Dermis lymphatic vessel endothelial cell (primary cell): ENCODE results near the gene MRPS12. TPM values are rescaled to one million over a fixed set of nuclear protein-coding genes. Genes with fewer than 3 reads are reported as not detected.

ENCODE experiments used
- total RNA-seq: library from RNA; depleted of rRNA; stranded (reverse); fragments of >200 nt; gene quantifications from 2 replicates; pipeline ENCODE4 v1.2.1, GENCODE V29; 2014

MRPS12 gene
- total RNA-seq = 35.8 and 37.0 TPM in 2 replicates

GRCh38 chr19:38930776-38931520 lies at the start of gene MRPS12:
TSS of gene MRPS12 (plus strand) at chr19:38930944. CDS start at chr19:38931295, 351 bp downstream.

GRCh38 chr19:38899447-38900201 lies 31.1 kb upstream of the MRPS12 start, which contains the start of the genes NFKBIB and SIRT2:
TSS of gene NFKBIB (plus strand) at chr19:38899969. CDS start at chr19:38900033, 64 bp downstream.
TSS of gene SIRT2 (minus strand) at chr19:38899618. CDS start at chr19:38899521, 97 bp downstream.

GRCh38 chr19:38929929-38930775 lies 592 bp upstream of the MRPS12 start, which contains the start of gene SARS2:
TSS of gene SARS2 (minus strand) at chr19:38930763. CDS start at chr19:38930736, 27 bp downstream.

GRCh38 chr19:38975214-38975860 lies 44.6 kb downstream of the MRPS12 start, which contains the start of gene FBXO17:
TSS of gene FBXO17 (minus strand) at chr19:38975742. CDS start at chr19:38950319, 25,423 bp downstream.

Other genes starting within 250 kb of the MRPS12 start
- 0.22 TPM in 1 of 2 replicates, not detected in the other for gene CAPN12, start 186.5 kb upstream of the MRPS12 start, total RNA-seq
- not detected in 2 replicates for gene LGALS7, start 157.4 kb upstream of the MRPS12 start, total RNA-seq
- 0.43 TPM in 1 of 2 replicates, not detected in the other for gene LGALS7B, start 141.7 kb upstream of the MRPS12 start, total RNA-seq
- gene LGALS4, start 118.0 kb upstream of the MRPS12 start, total RNA-seq = 0.34 TPM in 1 of 2 replicates, not detected in the other
- gene ECH1, start 99.2 kb upstream of the MRPS12 start, total RNA-seq = 44.8 and 52.9 TPM in 2 replicates
- 276 and 279 TPM in 2 replicates for gene HNRNPL, start 81.0 kb upstream of the MRPS12 start, total RNA-seq
- gene RINL, start 52.7 kb upstream of the MRPS12 start, total RNA-seq = 9.9 and 10.7 TPM in 2 replicates
- gene SIRT2, start 31.3 kb upstream of the MRPS12 start, total RNA-seq = 78.6 and 82.8 TPM in 2 replicates
- gene NFKBIB, start 31.0 kb upstream of the MRPS12 start, total RNA-seq = 6.5 and 10.4 TPM in 2 replicates
- gene CCER2, start 18.8 kb upstream of the MRPS12 start, total RNA-seq = not detected in 2 replicates
- 16.9 and 23.1 TPM in 2 replicates for gene SARS2, start 181 bp upstream of the MRPS12 start, total RNA-seq
- gene FBXO17, start 44.8 kb downstream of the MRPS12 start, total RNA-seq = 15.8 and 23.6 TPM in 2 replicates
- gene FBXO27, start 101.6 kb downstream of the MRPS12 start, total RNA-seq = 0.52 and 0.76 TPM in 2 replicates
- under 0.01 TPM in 1 of 2 replicates, not detected in the other for gene ACP7, start 153.4 kb downstream of the MRPS12 start, total RNA-seq
- 3.1 and 4.6 TPM in 2 replicates for gene PAK4, start 194.8 kb downstream of the MRPS12 start, total RNA-seq